GM12878 (cell line): ENCODE measurements around the gene TPO. TPM values are rescaled to one million over a fixed set of nuclear protein-coding genes. Genes with fewer than 3 reads are reported as not detected.

Experiments
- ATAC-seq: fragments of 200-7000 bp; cut with Tn5 transposase; 3 replicates; pipeline ENCODE4 v1.9.1; 2020; ENCODE audit warnings: mild to moderate bottlenecking, moderate library complexity
- BruUV-seq: library from RNA; stranded (reverse); fragments of 400-500 nt; replicated peaks from 2 replicates; lab custom pipeline; 2021; lab: Mats Ljungman, UMichigan
- CTCF ChIA-PET: fragments of 300-600 bp; sonication (Branson Sonifier 250); formaldehyde crosslinking; extraction: SDS; loops from one replicate; lab custom pipeline; 2021; ENCODE audit warnings: inconsistent platforms; lab: Yijun Ruan, JAX
- POLR2A ChIA-PET: fragments of 350-600 bp; formaldehyde crosslinking; extraction: SDS; loops from one replicate; lab custom pipeline; 2021; ENCODE audit warnings: inconsistent platforms; lab: Charles Lee
- RAD21 ChIA-PET: fragments of 300-600 bp; sonication (Branson Sonifier 250); formaldehyde crosslinking; loops from one replicate; lab custom pipeline; 2023; ENCODE audit warnings: antibody characterized with exemption; ENCODE audit not compliant: unreplicated experiment; lab: Charles Lee
- SMC1A ChIA-PET: fragments of 300-600 bp; sonication (Branson Sonifier 250); formaldehyde crosslinking; loops from one replicate; lab custom pipeline; 2023; ENCODE audit not compliant: unreplicated experiment, uncharacterized antibody; lab: Charles Lee
- DNase-seq: peaks from one replicate; pipeline ENCODE4 v3.0.0-alpha.2; 2011; ENCODE audit warnings: low read depth, low spot score
- FAIRE-seq: peaks from 3 replicates; lab custom pipeline; 2011; peaks lifted over from hg19 to GRCh38; lab: Jason Lieb, UNC
- H2AFZ ChIP-seq: 2 replicates; pipeline ENCODE4 v1.6.0; 2011; ENCODE audit warnings: low read depth, low read length, control low read depth; ENCODE audit not compliant: control insufficient read depth
- H3K27ac ChIP-seq: 2 replicates; pipeline ENCODE4 v1.5.1; 2011; ENCODE audit warnings: control low read depth; ENCODE audit not compliant: control insufficient read depth, insufficient read depth
- H3K27me3 ChIP-seq, 2 experiments: replicated peaks in 1 of 2; 2 replicates each; pipeline versions ENCODE4 v1.6.0 to v1.6.1; 2011; ENCODE audit warnings: low read length in 1 of 2; ENCODE audit not compliant: control insufficient read depth in 2 of 2, insufficient read depth in 2 of 2
- H3K36me3 ChIP-seq, 2 experiments: 2 replicates each; pipeline ENCODE4 v1.5.1; 2011; ENCODE audit warnings: low read length in 1 of 2; ENCODE audit not compliant: control insufficient read depth in 2 of 2, insufficient read depth in 2 of 2
- H3K4me1 ChIP-seq: 2 replicates; pipeline ENCODE4 v1.6.1; 2011; ENCODE audit warnings: mild to moderate bottlenecking, low read length, moderate library complexity, mixed read lengths; ENCODE audit not compliant: control insufficient read depth, insufficient read depth
- H3K4me2 ChIP-seq: 2 replicates; pipeline ENCODE4 v1.6.0; 2011; ENCODE audit warnings: control low read depth; ENCODE audit not compliant: control insufficient read depth, insufficient read depth
- H3K4me3 ChIP-seq: fragments of 200-600 bp; sonication (generic); 2 replicates; pipeline ENCODE4 v1.5.1; 2016
- H3K79me2 ChIP-seq: 2 replicates; pipeline ENCODE4 v1.6.0; 2011; ENCODE audit warnings: low read length; ENCODE audit not compliant: control insufficient read depth, insufficient read depth
- H3K9ac ChIP-seq: 2 replicates; pipeline ENCODE4 v1.8.0; 2011; ENCODE audit warnings: low read length, control low read depth, mixed read lengths; ENCODE audit not compliant: control insufficient read depth, insufficient read depth
- H3K9me3 ChIP-seq: replicated peaks from 3 replicates; pipeline ENCODE4 v1.5.1; 2011; ENCODE audit warnings: mild to moderate bottlenecking, low read length; ENCODE audit not compliant: control insufficient read depth, insufficient read depth
- H4K20me1 ChIP-seq: 2 replicates; pipeline ENCODE4 v1.6.0; 2011; ENCODE audit not compliant: control insufficient read depth, insufficient read depth
- DPF2 ChIP-seq: fragments of 450-650 bp; IDR thresholded peaks from 2 replicates; pipeline ENCODE4 v1.6.1; 2017; ENCODE audit warnings: mild to moderate bottlenecking
- E2F4 ChIP-seq: IDR thresholded peaks from 2 replicates; pipeline ENCODE4 v1.6.1; 2012; ENCODE audit warnings: low read depth, low read length, improper control_type of control experiment
- EGR1 ChIP-seq, 2 experiments: IDR thresholded peaks; 1 replicate in 1 of 2; 2 replicates in 1 of 2; pipeline ENCODE4 v1.6.1; 2011 to 2012; ENCODE audit warnings: low read depth in 2 of 2, low read length in 2 of 2, borderline replicate concordance in 1 of 2, mild to moderate bottlenecking in 1 of 2, moderate library complexity in 1 of 2
- ETV6 ChIP-seq, 2 experiments: fragments of 450-650 bp in 1 of 2; IDR thresholded peaks in 1 of 2; conservative IDR thresholded peaks in 1 of 2; 2 replicates each; pipeline ENCODE4 v1.6.1; 2014; ENCODE audit warnings: antibody characterized with exemption in 1 of 2, borderline replicate concordance in 1 of 2, low read depth in 1 of 2, mild to moderate bottlenecking in 1 of 2, moderate library complexity in 1 of 2
- PBX3 ChIP-seq: IDR thresholded peaks from 2 replicates; pipeline ENCODE4 v1.6.1; 2011; ENCODE audit warnings: mild to moderate bottlenecking, low read depth, low read length, moderate library complexity; ENCODE audit not compliant: insufficient replicate concordance
- RUNX3 ChIP-seq: IDR thresholded peaks from 2 replicates; pipeline ENCODE4 v1.6.1; 2012; ENCODE audit warnings: low read length, inconsistent platforms
- SUPT20H ChIP-seq: IDR thresholded peaks from 2 replicates; pipeline ENCODE4 v1.6.1; 2011; ENCODE audit warnings: low read depth, mild to moderate bottlenecking, low read length, moderate library complexity, borderline replicate concordance; ENCODE audit not compliant: control insufficient read depth
- TCF3 ChIP-seq: IDR thresholded peaks from 2 replicates; pipeline ENCODE4 v1.6.1; 2012; ENCODE audit warnings: low read depth, mild to moderate bottlenecking, low read length, borderline replicate concordance; ENCODE audit not compliant: insufficient read depth
- ZNF274 ChIP-seq: IDR thresholded peaks from one replicate; pipeline ENCODE4 v1.8.0; 2011; ENCODE audit not compliant: insufficient read length, insufficient read depth
- ZNF384 ChIP-seq: IDR thresholded peaks from 2 replicates; pipeline ENCODE4 v1.6.1; 2012; ENCODE audit warnings: low read depth, mild to moderate bottlenecking, low read length, improper control_type of control experiment, borderline replicate concordance
- ZZZ3 ChIP-seq: IDR thresholded peaks from 2 replicates; pipeline ENCODE4 v1.6.1; 2011; ENCODE audit warnings: low read depth; ENCODE audit not compliant: control insufficient read depth, insufficient read length
- WGBS: methylation state at CpG from one replicate; pipeline ENCODE4 v1.1.6; 2016; ENCODE audit warnings: low lambda C conversion rate; ENCODE audit not compliant: insufficient replicate concordance, insufficient coverage; ENCODE audit errors: missing lambda C conversion rate; 5-methylcytosine and 5-hydroxymethylcytosine counted together
- in situ Hi-C: fragments of 300-500 bp; cut with MboI; formaldehyde crosslinking; loops from 9 replicates; pipeline ENCODE4 v1.14.3; 2018; ENCODE audit warnings: mixed read lengths
- intact Hi-C: fragments of 100-400 bp; cut with micrococcal nuclease; formaldehyde crosslinking; loops from one replicate; pipeline ENCODE4 v1.14.2; 2022; ENCODE audit not compliant: unreplicated experiment
- polyA plus RNA-seq, 11 experiments: library from polyadenylated mRNA; depleted of rRNA in 4 of 11; unstranded in 6 of 11; stranded (reverse) in 5 of 11; fragments of >200 nt; fragmentation: Nextera tagmentation in 4 of 11; fragmentation: Illumina TruSeq in 1 of 11; extraction: Ambion mirVana in 4 of 11; extraction: Trizol in 1 of 11; gene quantifications; 1 replicate in 1 of 11; 2 replicates in 10 of 11; pipeline versions ENCODE4 v1.2.1 to v1.2.3, GENCODE V29; 2011 to 2016; ENCODE audit warnings: inconsistent platforms in 2 of 11, missing spikeins in 2 of 11, low read depth in 1 of 11
- total RNA-seq, 4 experiments: library from RNA; depleted of rRNA in 3 of 4; stranded (reverse); fragments of >200 nt in 3 of 4; fragmentation: Illumina TruSeq in 1 of 4; extraction: Trizol in 1 of 4; gene quantifications; 2 replicates each; pipeline versions ENCODE4 v1.2.1 to v1.2.3, GENCODE V29; 2013 to 2021
- TF ChIP-seq, protein P1 (sequence below): fragments of 450-650 bp; IDR thresholded peaks from 2 replicates; pipeline ENCODE4 v1.6.1; 2014; ENCODE audit warnings: mild to moderate bottlenecking

TPO gene
- total and polyA plus RNA-seq, 10 of the 15 experiments (the other 5 are each of a cell fraction or from before 2014, with no cell fraction given) = 0.07 to 0.11 TPM; not detected in 8

- Histone ChIP-seq H3K79me2 (no peaks in the 10 kb centered on the region), H3K4me2 (no peak overlapping the region), H2AFZ (no peak overlapping the region), H4K20me1 (no peaks in the 10 kb centered on the region), H3K27ac (no peak overlapping the region), H3K9me3 (no peaks in the 10 kb centered on the region), H3K36me3 (no peaks in the 10 kb centered on the region), H3K4me3 (no peak overlapping the region), H3K27me3 (no peaks in the 10 kb centered on the region), H3K4me1 (no peaks in the 10 kb centered on the region), H3K9ac (no peak overlapping the region)
- ChIA-PET CTCF (no interaction called here), RAD21 (no interaction called here), SMC1A (no interaction called here), POLR2A (no interaction called here)
- FAIRE-seq (no peak), DNase-seq (no peak), ATAC-seq (no peak)
- no TSS peak for BruUV-seq
- WGBS = 20% methylated on average over 22 of the region's 22 CpGs
- intact Hi-C loops = no loop called here
- TF ChIP-seq ZNF274 (no peak), DPF2 (no peak), RUNX3 (no peak), ETV6 (conservative IDR thresholded peaks at IDR 0.05 in 1 of 2, IDR thresholded peaks at IDR 0.05 in 1 of 2; ENCODE audit: borderline replicate concordance in 1 of 2, low read depth in 1 of 2) (no peak), E2F4 (no peak), SUPT20H (no peak), TCF3 (no peak), EGR1 (IDR thresholded peaks at IDR 0.05; ENCODE audit: borderline replicate concordance in 1 of 2, low read depth in 2 of 2, low read length in 2 of 2) (no peak), ZZZ3 (no peak), PBX3 (no peak), ZNF384 (no peak)
- TF ChIP-seq, protein P1, sequence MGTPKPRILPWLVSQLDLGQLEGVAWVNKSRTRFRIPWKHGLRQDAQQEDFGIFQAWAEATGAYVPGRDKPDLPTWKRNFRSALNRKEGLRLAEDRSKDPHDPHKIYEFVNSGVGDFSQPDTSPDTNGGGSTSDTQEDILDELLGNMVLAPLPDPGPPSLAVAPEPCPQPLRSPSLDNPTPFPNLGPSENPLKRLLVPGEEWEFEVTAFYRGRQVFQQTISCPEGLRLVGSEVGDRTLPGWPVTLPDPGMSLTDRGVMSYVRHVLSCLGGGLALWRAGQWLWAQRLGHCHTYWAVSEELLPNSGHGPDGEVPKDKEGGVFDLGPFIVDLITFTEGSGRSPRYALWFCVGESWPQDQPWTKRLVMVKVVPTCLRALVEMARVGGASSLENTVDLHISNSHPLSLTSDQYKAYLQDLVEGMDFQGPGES = no peak
- in situ Hi-C loops = no loop called here
These were observed 82.6 kb downstream of the TPO start for GRCh38 chr2:1495676-1496358.
